Nucleus accumbens (tissue), 56 donors: ENCODE measurements around the gene IQGAP2.
"Not testable (repeated sequence)": the region's sequence is repeated elsewhere in the genome, so short reads cannot be mapped to it uniquely, and the experiment has no call there.

ENCODE experiments used
- DNase-seq, 56 donors: peaks; one replicate each; lab custom pipeline; 2025; lab: John Stamatoyannopoulos, UW

IQGAP2 gene

GRCh38 chr5:76728965-76729364 lies 325.9 kb downstream of the IQGAP2 start:
- DNase-seq: no peak

GRCh38 chr5:76729373-76730290 lies 326.5 kb downstream of the IQGAP2 start:
- no peak for DNase-seq

GRCh38 chr5:76732405-76733048 lies 329.4 kb downstream of the IQGAP2 start:
- DNase-seq: no peak

- DNase-seq: no peak
Observed at GRCh38 chr5:76733049-76733417, 329.9 kb downstream of the IQGAP2 start.

GRCh38 chr5:76735762-76736545 lies 332.9 kb downstream of the IQGAP2 start:
- DNase-seq: no peak

- DNase-seq: no peak
Observed at GRCh38 chr5:76736679-76737556, 333.8 kb downstream of the IQGAP2 start.

- no peak for DNase-seq
Observed at GRCh38 chr5:76737846-76738245, 334.8 kb downstream of the IQGAP2 start.

GRCh38 chr5:76741506-76741905 lies 338.4 kb downstream of the IQGAP2 start:
- not testable (repeated sequence) for DNase-seq

GRCh38 chr5:76742583-76742982 lies 339.5 kb downstream of the IQGAP2 start:
- DNase-seq: no peak

- DNase-seq: no peak
Observed at GRCh38 chr5:76744632-76745031, 341.5 kb downstream of the IQGAP2 start.

- no peak for DNase-seq
Observed at GRCh38 chr5:76745670-76746069, 342.6 kb downstream of the IQGAP2 start.

GRCh38 chr5:76746677-76747076 lies 343.6 kb downstream of the IQGAP2 start:
- no peak for DNase-seq

GRCh38 chr5:76747706-76748105 lies 344.6 kb downstream of the IQGAP2 start:
- DNase-seq: no peak

- no peak for DNase-seq
Observed at GRCh38 chr5:76751291-76751690, 348.2 kb downstream of the IQGAP2 start.

GRCh38 chr5:76754668-76755078 lies 351.6 kb downstream of the IQGAP2 start:
- DNase-seq: no peak

- no peak for DNase-seq
Observed at GRCh38 chr5:76755779-76756637, 352.9 kb downstream of the IQGAP2 start.

GRCh38 chr5:76757049-76757448 lies 354.0 kb downstream of the IQGAP2 start:
- DNase-seq: no peak
